HG02798 (cell line): Measurements from ENCODE around the gene GAB2.
"Not testable (repeated sequence)": the region's sequence is repeated elsewhere in the genome, so short reads cannot be mapped to it uniquely, and the experiment has no call there.

Experiments
- ATAC-seq: cut with Tn5 transposase; IDR thresholded peaks from one replicate; pipeline ENCODE4 v1.9.1; 2021; ENCODE audit warnings: mild to moderate bottlenecking; ENCODE audit not compliant: unreplicated experiment, poor library complexity

GAB2 gene

GRCh38 chr11:78325274-78325781 is 92.3 kb downstream of the GAB2 start:
- ATAC-seq, result peak; percentile 66

- ATAC-seq, result no peak
Measured at GRCh38 chr11:78323363-78323762, 94.3 kb downstream of the GAB2 start.

GRCh38 chr11:78319453-78319955 is 98.1 kb downstream of the GAB2 start:
- ATAC-seq, result no peak

- no peak for ATAC-seq
Measured at GRCh38 chr11:78318321-78319114, 99.1 kb downstream of the GAB2 start.

GRCh38 chr11:78315724-78316123 is 101.9 kb downstream of the GAB2 start:
- ATAC-seq, result no peak

DNA sequence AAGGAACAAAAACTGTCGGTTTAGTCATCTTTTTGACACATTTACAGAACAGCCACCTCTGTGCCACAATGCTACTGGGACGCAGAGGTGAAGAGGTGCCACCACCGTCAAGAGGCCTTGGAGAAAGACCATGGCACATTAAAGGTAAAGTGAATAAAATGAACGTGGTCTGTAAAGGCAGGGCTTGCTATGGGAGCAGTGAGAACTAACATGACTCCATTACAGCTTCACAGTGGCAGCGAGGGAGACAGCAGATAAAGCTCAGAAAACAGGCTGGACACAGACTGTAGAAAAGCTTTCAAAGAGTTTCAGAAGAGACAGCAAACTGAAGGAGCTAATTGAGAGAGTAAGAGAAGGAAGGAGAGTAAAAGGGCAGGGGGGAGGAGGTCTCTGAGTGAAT is 102.9 kb downstream of the GAB2 start:
- ATAC-seq, result no peak

DNA sequence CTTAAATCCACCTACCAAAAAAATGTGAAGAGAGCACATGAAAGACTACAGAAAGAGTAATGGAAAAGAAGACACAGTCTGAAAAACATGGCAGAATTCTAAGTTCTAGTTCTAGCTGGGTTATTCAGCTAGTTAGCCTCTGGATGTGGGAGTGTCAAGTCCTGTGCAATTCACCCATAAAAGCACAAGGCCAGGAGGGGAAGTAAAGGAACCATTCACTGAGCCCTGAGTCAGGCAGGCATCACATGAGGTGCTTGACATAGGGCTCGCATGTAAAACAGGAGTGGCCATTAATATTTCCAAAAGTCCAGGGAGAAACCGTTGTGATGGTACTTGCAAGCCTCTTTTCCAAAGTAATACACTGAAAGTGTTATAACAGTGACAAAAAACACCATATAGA is 103.7 kb downstream of the GAB2 start:
- ATAC-seq, result no peak

DNA sequence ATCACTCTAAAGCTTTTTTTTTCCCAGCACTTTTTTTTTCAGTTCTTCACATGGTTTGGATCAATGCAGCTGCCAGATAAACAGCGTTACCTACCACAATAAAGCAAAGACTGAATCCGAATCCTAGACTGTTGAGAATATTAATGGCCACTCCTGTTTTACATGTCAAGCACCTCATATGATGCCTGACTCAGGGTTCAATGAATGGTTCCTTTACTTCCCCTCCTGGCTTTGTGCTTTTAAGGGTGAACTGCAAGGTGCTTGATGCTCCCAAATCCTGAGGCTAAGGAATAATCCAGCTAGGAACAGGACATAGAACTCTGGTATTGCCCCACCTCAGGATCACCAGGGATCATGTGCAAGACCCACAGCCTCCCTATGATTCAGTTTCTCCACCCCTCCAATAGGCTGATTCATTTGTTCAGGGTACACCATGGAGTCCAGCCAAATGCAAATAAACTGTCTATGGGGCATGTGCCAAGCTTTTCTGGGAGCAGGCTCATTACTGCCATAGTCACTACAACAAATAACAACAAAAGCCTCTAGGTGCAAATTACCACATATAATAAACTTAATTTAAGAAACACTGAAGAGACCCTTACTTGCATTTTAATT is 104.3 kb downstream of the GAB2 start:
- ATAC-seq, result no peak

DNA sequence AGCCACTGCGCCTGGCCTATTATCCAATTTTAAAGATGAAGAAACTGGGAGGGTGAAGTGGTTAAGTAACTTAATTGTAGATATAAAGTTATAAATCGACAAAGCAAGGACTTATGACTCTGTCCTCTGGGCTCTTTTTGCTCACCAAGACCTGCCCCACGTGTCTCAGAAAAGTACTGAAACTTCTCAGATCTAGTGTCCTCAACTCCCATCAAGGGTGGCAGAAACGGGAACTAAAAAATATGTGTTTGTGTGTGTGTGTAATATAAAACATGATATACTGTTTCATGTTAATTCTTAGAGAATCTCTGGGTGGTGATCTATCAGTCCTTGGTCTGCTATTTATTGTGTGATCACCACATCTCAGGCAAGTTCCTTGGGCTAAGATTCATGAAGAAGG is 104.9 kb downstream of the GAB2 start:
- ATAC-seq, result no peak

GRCh38 chr11:78311702-78312371 is 105.8 kb downstream of the GAB2 start:
- ATAC-seq, result no peak

DNA sequence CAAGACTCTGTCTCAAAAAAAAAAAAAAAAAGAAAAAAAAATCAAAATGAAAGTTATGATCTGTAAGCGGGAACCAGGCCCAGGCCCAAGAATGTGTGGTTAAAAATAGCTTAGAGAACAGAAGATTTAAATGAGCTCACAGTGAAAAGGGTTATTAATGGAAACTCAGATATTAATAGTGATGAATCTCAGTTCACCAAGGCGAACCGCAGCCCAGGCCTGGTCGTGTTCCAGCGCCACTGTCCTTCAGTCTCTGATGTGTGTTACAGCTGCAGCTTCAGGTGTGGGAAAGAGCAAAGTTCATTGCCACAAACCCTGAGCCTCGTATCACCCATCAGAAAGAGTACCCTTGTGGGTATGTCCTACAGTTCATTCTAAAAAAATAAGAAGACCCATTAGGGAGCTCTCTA is 107.1 kb downstream of the GAB2 start:
- peak; percentile 93 for ATAC-seq

DNA sequence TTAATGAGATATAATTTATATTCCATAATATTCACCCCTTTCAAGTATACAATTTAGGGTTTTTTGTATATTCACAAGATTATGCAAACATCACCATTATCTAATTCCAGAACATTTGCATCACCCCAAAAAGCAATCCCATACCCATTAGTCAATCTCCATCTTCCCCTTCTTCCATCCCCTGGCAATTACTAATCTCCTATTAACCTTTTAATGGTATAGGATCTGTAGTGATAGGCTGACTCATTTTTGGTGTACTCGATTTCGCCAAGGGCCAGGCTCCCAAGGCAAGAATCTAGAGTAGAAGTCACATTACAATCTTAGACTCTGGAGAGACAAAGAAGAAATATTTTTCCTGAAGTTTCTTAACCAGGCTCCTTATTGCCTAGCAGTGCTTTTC is 113.4 kb downstream of the GAB2 start:
- no peak for ATAC-seq

DNA sequence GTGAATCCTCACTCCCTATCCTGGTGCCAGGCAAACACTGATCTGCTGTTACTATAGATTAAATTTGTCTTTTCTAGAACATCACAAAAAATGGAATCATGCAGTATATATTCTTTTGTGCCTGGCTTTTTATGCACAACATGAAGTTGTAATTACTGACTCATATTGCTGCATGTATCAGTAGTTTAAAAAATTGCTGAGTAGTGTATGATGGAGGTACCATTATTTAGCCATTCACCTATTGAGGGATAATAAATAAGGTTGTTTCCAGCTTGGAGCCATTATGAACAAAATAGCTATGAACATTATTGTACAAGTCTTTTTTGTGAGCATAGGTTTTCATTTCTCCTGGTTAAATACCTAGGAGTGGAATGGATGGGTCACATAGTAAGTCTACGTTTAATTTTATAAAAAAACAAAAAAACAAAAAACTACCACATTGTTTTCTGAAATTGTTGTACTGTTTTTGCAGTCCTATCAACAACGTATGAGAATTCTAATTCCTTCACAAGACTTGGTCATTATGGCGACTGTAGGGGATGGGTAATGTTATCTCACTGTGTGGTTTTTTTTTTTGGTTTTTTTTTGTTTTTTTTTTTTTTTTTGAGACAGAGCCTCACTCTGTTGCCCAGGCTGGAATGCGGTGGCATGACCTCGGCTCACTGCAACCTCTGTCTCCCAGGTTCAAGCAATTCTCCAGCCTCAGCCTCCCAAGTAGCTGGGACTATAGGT is 117.3 kb downstream of the GAB2 start:
- ATAC-seq, result no peak

DNA sequence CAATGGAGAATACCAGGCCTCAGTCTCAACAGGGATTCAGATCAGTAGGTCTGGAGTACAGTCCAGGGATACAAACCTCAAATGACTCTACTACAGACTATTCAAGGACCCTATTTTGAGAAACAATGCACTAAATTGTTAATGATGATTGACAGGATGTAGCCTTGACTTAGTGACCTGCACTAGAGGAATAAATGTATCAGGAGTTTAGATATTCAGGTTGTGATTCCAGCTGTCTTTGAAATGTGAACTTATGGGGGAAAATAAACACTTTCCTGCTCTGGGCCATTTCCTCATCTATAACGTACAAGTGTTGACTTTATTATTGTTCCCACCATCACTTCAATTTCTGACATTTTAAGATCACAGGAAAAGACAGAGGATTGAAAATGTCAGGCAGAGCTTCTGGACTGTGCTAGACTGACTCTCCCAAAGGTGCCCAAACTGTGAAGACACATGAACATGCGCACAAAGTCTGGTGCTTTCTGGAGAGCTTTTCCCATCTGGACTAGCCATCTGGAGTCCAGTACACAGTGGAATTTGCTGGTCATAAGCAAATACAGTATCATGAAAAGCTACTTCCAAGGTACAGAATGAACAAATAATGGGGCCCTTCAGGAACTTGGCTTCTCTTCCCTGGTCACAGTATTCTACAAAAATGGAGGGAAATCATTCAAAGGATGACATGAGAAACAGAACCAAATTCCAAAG is 118.5 kb downstream of the GAB2 start:
- no peak for ATAC-seq

GRCh38 chr11:78298291-78298771 is 119.3 kb downstream of the GAB2 start:
- ATAC-seq, result no peak

- no peak for ATAC-seq
Measured at GRCh38 chr11:78295991-78296930, 121.4 kb downstream of the GAB2 start.

GRCh38 chr11:78295347-78295746 is 122.3 kb downstream of the GAB2 start:
- no peak for ATAC-seq

- ATAC-seq, result not testable (repeated sequence)
Measured at GRCh38 chr11:78294100-78294499, 123.5 kb downstream of the GAB2 start.

DNA sequence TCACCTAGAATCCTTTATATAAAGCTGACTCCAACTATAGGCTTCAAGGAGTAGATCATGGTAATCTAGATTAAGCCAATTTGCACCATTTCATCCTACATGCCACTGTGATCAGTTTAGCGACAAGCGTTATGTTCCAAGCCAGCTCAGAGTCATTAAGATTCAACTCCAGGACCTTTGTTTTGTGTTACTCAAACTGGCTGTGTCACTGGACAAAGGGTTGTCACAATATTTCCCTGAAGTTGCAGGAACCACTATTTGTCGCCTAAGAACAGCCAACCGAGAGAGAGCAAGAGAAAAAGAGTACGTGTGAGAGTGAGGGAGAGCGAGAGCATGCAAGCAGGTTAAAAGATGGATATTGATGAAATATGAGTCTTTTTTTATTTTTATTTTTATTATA is 124.1 kb downstream of the GAB2 start:
- ATAC-seq, result no peak
